Astrocyte of the spinal cord (primary cell): ENCODE measurements around the gene PRRX1.

Experiments
- DNase-seq: peaks from one replicate; pipeline ENCODE4 v3.0.0; 2011; ENCODE audit warnings: low read depth, low spot score
- H3K4me3 ChIP-seq: 2 replicates; pipeline ENCODE4 v1.5.1; 2011; ENCODE audit warnings: low read depth, mild to moderate bottlenecking, low read length, moderate library complexity
- CTCF ChIP-seq: IDR thresholded peaks from 2 replicates; pipeline ENCODE4 v1.5.1; 2012; ENCODE audit warnings: low read depth, mild to moderate bottlenecking, low read length, inconsistent platforms
- in situ Hi-C: cut with HindIII; loops from 2 replicates; pipeline ENCODE4 v1.10.0; 2017; ENCODE audit warnings: low sequenced_read_pairs

PRRX1 gene

GRCh38 chr1:170725326-170725725 lies 61.4 kb downstream of the PRRX1 start:
- in situ Hi-C loops: no loop called here
- no peak for DNase-seq
- no peak for TF ChIP-seq CTCF
- H3K4me3 ChIP-seq: no peak overlapping the region

- no peak overlapping the region for H3K4me3 ChIP-seq
- no peak for TF ChIP-seq CTCF
- DNase-seq: no peak
- in situ Hi-C loops: no loop called here
Measured at GRCh38 chr1:170727963-170728362, 64.0 kb downstream of the PRRX1 start.

GRCh38 chr1:170729225-170730002 lies 65.5 kb downstream of the PRRX1 start:
- no peak for DNase-seq
- no peak overlapping the region for H3K4me3 ChIP-seq
- no peak for TF ChIP-seq CTCF
- in situ Hi-C loops: no loop called here

- no peak for TF ChIP-seq CTCF
- no peak for DNase-seq
- in situ Hi-C loops: no loop called here
- H3K4me3 ChIP-seq: no peak overlapping the region
Measured at GRCh38 chr1:170730014-170730413, 66.1 kb downstream of the PRRX1 start.

- DNase-seq: no peak
- no peak overlapping the region for H3K4me3 ChIP-seq
- in situ Hi-C loops: no loop called here
- TF ChIP-seq CTCF: no peak
Measured at GRCh38 chr1:170730438-170730837, 66.5 kb downstream of the PRRX1 start.

GRCh38 chr1:170731566-170732251 lies 67.8 kb downstream of the PRRX1 start:
- DNase-seq: no peak

More at GRCh38 chr1:170731566-170732251, 67.8 kb downstream of the PRRX1 start:
- H3K4me3 ChIP-seq: no peak overlapping the region
- TF ChIP-seq CTCF: no peak
- in situ Hi-C loops: no loop called here
